SU-DHL-6 (cell line): ENCODE results near the gene PPP2R2B.

Experiments
- H2AFZ ChIP-seq: fragments of 200-600 bp; sonication (generic); 2 replicates; pipeline ENCODE4 v1.6.1; 2014; ENCODE audit warnings: low read depth, mild to moderate bottlenecking, moderate library complexity, mixed read lengths, antibody characterized with exemption, low read length; ENCODE audit not compliant: severe bottlenecking
- H3F3A ChIP-seq: fragments of 200-600 bp; shearing (Covaris generic); 2 replicates; pipeline ENCODE4 v1.6.0; 2016; ENCODE audit warnings: antibody characterized with exemption, mild to moderate bottlenecking; ENCODE audit not compliant: insufficient read depth
- H3K27ac ChIP-seq: fragments of 200-600 bp; sonication (generic); 2 replicates; pipeline ENCODE4 v1.5.1; 2016; ENCODE audit warnings: low read depth, mild to moderate bottlenecking, low read length, moderate library complexity, mixed read lengths
- H3K27me3 ChIP-seq: fragments of 200-600 bp; sonication (generic), shearing (Covaris generic); 2 replicates; pipeline ENCODE4 v1.6.0; 2014; ENCODE audit warnings: mild to moderate bottlenecking, low read length
- H3K36me3 ChIP-seq: fragments of 200-600 bp; sonication (generic); 2 replicates; pipeline ENCODE4 v1.6.1; 2014; ENCODE audit warnings: mild to moderate bottlenecking, low read length, mixed read lengths
- H3K4me2 ChIP-seq: fragments of 300-600, 200-600 bp; shearing (Covaris generic), sonication (generic); 2 replicates; pipeline ENCODE4 v1.6.0; 2014; ENCODE audit warnings: low read length, low read depth, mild to moderate bottlenecking; ENCODE audit not compliant: poor library complexity, severe bottlenecking
- H3K4me3 ChIP-seq: fragments of 200-600 bp; sonication (generic); 2 replicates; pipeline ENCODE4 v1.5.1; 2014; ENCODE audit warnings: antibody characterized with exemption, low read length, mild to moderate bottlenecking, mixed read lengths; ENCODE audit not compliant: insufficient read depth, poor library complexity, severe bottlenecking
- H3K79me2 ChIP-seq: fragments of 200-600 bp; sonication (generic); 2 replicates; pipeline ENCODE4 v1.6.1; 2014; ENCODE audit warnings: mild to moderate bottlenecking, low read length, moderate library complexity; ENCODE audit not compliant: insufficient read depth
- H3K9ac ChIP-seq: fragments of 200-600 bp; sonication (generic); 2 replicates; pipeline ENCODE4 v1.7.0; 2014; ENCODE audit warnings: mild to moderate bottlenecking, low read length
- H3K9me2 ChIP-seq: fragments of 200-600 bp; sonication (generic); replicated peaks from 2 replicates; pipeline ENCODE4 v1.6.1; 2014; ENCODE audit warnings: low read length; ENCODE audit not compliant: insufficient read depth
- H3K9me3 ChIP-seq: fragments of 200-600 bp; sonication (generic); 2 replicates; pipeline ENCODE4 v1.6.1; 2014; ENCODE audit warnings: low read length, mixed read lengths; ENCODE audit not compliant: insufficient read depth
- H4K20me1 ChIP-seq: fragments of 200-600 bp; sonication (generic); 2 replicates; pipeline ENCODE4 v1.6.1; 2014; ENCODE audit warnings: low read depth, mild to moderate bottlenecking, antibody characterized with exemption, low read length, moderate library complexity, mixed read lengths
- EZH2phosphoT487 ChIP-seq: fragments of 200-600 bp; sonication (generic), shearing (Covaris generic); conservative IDR thresholded peaks from 2 replicates; pipeline ENCODE4 v1.6.1; 2018; ENCODE audit warnings: mild to moderate bottlenecking, antibody characterized with exemption, low read length, moderate library complexity, mixed read lengths
- TF ChIP-seq, protein P1 (sequence below): fragments of 200-600 bp; sonication (generic); IDR thresholded peaks from one replicate; pipeline ENCODE4 v1.5.1; 2017; ENCODE audit warnings: antibody characterized with exemption, mild to moderate bottlenecking, low read length, moderate library complexity; ENCODE audit not compliant: insufficient read depth, poor library complexity, severe bottlenecking

PPP2R2B gene

DNA sequence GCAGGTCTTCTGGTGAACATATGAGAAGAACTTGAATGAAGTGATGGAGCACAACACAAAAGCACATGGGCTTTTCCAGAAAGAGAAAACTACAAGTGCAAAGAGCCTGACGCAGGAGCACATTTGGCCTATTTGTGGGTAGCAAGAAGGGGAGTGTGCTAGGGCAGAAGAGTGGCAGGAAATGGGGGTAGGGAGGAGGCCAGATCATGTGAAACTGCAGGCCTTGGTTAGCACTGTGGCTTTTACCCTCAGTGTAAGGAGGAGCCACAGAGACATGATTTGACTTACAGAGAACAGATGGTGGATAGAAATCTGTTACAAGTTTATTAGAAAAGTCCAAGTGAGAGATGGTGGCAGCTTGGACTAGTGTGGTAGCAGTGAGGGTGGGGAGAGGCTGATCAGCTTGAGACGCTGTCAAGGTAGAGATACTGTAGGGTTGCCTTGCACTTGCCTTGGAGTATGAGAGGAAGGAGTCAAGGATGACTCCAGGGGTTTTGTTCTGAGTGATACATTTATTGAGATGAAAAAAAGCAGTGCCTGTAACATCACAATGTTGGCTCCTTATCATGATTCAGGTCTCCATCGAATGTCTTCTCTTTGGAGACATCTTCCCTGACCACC is 126.7 kb downstream of the PPP2R2B start:
- Histone ChIP-seq H3K4me3 (no peak overlapping the region), H3K9ac (no peak overlapping the region), H2AFZ (no peak overlapping the region), H3K27ac (no peak overlapping the region), H4K20me1 (no peaks in the 10 kb centered on the region), H3F3A (no peaks in the 10 kb centered on the region), H3K9me2 (no peaks in the 10 kb centered on the region), H3K79me2 (no peaks in the 10 kb centered on the region), H3K36me3 (no peaks in the 10 kb centered on the region), H3K9me3 (no peaks in the 10 kb centered on the region), H3K27me3 (no peaks in the 10 kb centered on the region), H3K4me2 (no peak overlapping the region)
- no peak for TF ChIP-seq EZH2phosphoT487
- TF ChIP-seq, protein P1, sequence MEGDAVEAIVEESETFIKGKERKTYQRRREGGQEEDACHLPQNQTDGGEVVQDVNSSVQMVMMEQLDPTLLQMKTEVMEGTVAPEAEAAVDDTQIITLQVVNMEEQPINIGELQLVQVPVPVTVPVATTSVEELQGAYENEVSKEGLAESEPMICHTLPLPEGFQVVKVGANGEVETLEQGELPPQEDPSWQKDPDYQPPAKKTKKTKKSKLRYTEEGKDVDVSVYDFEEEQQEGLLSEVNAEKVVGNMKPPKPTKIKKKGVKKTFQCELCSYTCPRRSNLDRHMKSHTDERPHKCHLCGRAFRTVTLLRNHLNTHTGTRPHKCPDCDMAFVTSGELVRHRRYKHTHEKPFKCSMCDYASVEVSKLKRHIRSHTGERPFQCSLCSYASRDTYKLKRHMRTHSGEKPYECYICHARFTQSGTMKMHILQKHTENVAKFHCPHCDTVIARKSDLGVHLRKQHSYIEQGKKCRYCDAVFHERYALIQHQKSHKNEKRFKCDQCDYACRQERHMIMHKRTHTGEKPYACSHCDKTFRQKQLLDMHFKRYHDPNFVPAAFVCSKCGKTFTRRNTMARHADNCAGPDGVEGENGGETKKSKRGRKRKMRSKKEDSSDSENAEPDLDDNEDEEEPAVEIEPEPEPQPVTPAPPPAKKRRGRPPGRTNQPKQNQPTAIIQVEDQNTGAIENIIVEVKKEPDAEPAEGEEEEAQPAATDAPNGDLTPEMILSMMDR = no peak

DNA sequence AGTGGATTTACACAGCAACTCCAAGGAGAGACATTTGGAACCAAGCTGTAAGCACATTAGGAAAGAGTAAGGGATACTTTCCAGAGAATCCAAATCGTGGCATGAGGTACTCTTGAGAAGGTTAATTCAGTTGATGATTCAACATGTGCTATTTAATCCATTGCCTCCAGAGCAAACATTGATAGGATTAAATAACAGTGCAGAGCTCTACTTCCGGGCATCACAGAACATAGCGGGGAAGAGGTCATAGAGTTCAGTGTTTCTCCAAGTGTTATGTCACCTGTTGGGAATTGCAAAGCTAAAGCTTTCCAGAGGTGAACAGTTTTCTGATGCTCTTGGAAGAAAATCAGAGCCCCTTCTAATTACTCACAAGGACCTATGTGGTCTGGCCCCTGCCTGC is 127.5 kb downstream of the PPP2R2B start:
- Histone ChIP-seq H3K27ac (no peak overlapping the region), H3F3A (no peaks in the 10 kb centered on the region), H3K9ac (no peak overlapping the region), H3K36me3 (no peaks in the 10 kb centered on the region), H3K9me2 (no peaks in the 10 kb centered on the region), H2AFZ (no peak overlapping the region), H4K20me1 (no peaks in the 10 kb centered on the region), H3K9me3 (no peaks in the 10 kb centered on the region), H3K27me3 (no peaks in the 10 kb centered on the region), H3K79me2 (no peaks in the 10 kb centered on the region), H3K4me2 (no peak overlapping the region), H3K4me3 (no peak overlapping the region)
- TF ChIP-seq, protein P1 = no peak
- no peak for TF ChIP-seq EZH2phosphoT487

DNA sequence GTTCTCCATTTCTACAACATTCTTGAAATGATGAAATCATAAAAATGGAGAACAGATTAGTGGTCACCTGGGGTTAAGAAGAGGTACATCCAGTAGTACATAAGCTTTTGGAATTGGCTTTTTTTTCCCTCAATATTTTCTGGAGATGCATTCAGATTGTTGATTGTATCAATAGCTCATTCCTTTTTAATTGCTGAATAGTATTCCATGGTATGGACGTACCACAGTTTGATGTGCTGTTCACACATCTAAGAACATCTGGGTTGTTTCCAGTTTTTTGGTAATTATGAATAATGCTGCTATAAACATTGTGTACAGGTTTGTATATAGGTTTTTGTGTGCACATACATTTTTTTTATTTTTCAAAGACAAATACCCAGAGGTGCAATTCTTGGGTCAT is 130.0 kb downstream of the PPP2R2B start:
- H3K9me3 ChIP-seq = no peaks in the 10 kb centered on the region
- H3K36me3 ChIP-seq = no peaks in the 10 kb centered on the region
- no peaks in the 10 kb centered on the region for H4K20me1 ChIP-seq
- no peak for TF ChIP-seq EZH2phosphoT487
- TF ChIP-seq, protein P1 = no peak
- no peaks in the 10 kb centered on the region for H3K9me2 ChIP-seq
- no peaks in the 10 kb centered on the region for H3K79me2 ChIP-seq
- no peak overlapping the region for H2AFZ ChIP-seq
- no peaks in the 10 kb centered on the region for H3K27me3 ChIP-seq
- no peak overlapping the region for H3K27ac ChIP-seq
- no peak overlapping the region for H3K9ac ChIP-seq
- no peaks in the 10 kb centered on the region for H3F3A ChIP-seq
- no peak overlapping the region for H3K4me3 ChIP-seq
- H3K4me2 ChIP-seq = no peak overlapping the region
